ENCODE measurements around the gene SBNO2.

The SBNO2 gene

DNA sequence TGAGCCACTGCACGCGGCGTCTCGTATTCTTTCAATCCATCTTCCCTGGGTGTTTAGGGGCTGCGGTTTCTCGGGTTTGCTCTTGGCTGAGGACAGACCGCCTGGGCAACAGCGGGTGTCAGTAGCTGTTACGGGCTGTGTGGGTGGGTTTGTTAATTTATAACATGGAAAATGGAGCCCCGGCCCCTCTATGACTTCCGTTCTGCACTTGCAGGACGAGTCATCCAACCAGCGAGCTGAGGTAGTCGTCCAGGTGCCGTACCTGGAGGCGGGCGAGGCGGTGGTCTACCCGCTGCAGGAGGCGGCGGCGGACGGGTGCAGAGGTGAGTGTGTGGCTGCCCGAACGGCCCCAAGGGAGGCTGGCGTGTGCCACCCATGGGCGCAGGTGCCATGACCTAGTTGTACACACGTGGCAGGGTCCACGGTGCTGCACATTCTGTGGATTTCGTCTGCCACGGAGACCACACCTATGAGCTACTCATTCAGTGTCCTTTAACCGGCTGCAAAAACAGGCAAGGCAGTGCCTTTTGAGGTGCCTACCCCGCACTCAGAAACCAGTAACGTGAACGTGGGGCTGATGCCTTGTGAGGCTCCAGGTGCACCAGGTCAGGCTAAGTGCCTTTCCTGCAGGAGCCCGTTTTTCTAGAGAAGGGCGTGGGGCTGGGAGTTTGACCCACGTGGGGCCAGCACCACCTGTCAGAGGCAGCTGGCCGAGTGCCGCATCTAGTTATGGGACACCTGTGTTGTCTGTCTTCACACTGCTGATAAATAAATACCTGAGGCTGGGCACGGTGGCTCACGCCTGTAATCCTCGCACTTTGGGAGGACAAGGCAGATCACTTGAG lies 89.8 kb downstream of the SBNO2 start:
- DNase-seq (ENCODE audit: low read depth), result no peak
- no peak overlapping the region for H3K4me3 ChIP-seq (ENCODE audit: control insufficient read depth, low read depth, low read length)
- TF ChIP-seq, protein P1, sequence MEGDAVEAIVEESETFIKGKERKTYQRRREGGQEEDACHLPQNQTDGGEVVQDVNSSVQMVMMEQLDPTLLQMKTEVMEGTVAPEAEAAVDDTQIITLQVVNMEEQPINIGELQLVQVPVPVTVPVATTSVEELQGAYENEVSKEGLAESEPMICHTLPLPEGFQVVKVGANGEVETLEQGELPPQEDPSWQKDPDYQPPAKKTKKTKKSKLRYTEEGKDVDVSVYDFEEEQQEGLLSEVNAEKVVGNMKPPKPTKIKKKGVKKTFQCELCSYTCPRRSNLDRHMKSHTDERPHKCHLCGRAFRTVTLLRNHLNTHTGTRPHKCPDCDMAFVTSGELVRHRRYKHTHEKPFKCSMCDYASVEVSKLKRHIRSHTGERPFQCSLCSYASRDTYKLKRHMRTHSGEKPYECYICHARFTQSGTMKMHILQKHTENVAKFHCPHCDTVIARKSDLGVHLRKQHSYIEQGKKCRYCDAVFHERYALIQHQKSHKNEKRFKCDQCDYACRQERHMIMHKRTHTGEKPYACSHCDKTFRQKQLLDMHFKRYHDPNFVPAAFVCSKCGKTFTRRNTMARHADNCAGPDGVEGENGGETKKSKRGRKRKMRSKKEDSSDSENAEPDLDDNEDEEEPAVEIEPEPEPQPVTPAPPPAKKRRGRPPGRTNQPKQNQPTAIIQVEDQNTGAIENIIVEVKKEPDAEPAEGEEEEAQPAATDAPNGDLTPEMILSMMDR (conservative IDR thresholded peaks at IDR 0.05; ENCODE audit: control insufficient read depth, insufficient read depth, low read depth, low read length), result no peak

- no peak overlapping the region for H3K4me3 ChIP-seq (ENCODE audit: control insufficient read depth, low read depth, low read length)
- TF ChIP-seq, protein P1 (conservative IDR thresholded peaks at IDR 0.05; ENCODE audit: control insufficient read depth, insufficient read depth, low read depth, low read length), result no peak
- DNase-seq (ENCODE audit: low read depth), result no peak
Measured at GRCh38 chr19:1082928-1083816, 90.9 kb downstream of the SBNO2 start.

DNA sequence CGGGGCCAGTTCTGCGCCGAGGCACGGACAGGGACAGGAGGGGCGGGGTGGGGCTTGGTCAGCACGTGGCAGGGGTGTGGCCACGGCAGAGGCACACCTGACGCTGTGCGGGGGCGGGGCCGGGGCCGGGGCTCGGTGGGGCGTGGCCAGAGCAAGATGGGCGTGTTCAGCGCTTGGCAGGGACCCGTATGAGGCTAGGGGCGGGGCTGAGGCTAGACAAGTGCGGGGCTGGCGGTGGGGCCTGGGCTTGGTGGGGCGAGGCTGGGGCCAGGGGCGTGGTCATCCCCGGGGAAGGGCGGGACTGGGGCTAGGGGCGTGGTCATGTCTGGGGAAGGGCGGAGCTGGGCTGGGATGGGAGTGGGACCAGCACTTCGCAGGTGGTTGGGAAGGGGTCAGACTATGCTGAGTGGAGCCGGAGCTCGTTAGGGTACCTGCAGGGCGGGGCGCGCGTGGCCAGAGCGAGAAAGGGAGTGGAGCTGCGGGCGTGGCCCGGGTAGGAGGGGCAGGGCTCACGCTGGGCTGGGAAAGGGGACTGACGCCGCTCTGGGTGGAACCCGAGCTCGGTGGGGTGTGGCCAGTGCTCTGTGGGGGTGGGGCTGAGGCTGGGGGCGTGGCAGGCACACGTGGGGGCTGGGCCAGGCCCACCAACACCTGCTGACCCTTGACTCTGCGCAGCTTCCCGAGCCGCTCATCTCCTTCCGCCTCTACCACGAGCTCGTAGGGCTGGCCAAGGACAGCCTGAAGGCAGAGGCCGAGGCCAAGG lies 91.7 kb downstream of the SBNO2 start:
- no peak for DNase-seq (ENCODE audit: low read depth)
- TF ChIP-seq, protein P1 (conservative IDR thresholded peaks at IDR 0.05; ENCODE audit: control insufficient read depth, insufficient read depth, low read depth, low read length), result no peak
- H3K4me3 ChIP-seq (ENCODE audit: control insufficient read depth, low read depth, low read length), result no peak overlapping the region

GRCh38 chr19:1081301-1082164 lies 92.5 kb downstream of the SBNO2 start:
- DNase-seq (ENCODE audit: low read depth), result no peak
- no peak overlapping the region for H3K4me3 ChIP-seq (ENCODE audit: control insufficient read depth, low read depth, low read length)
- TF ChIP-seq, protein P1 (conservative IDR thresholded peaks at IDR 0.05; ENCODE audit: control insufficient read depth, insufficient read depth, low read depth, low read length), result no peak

- H3K4me3 ChIP-seq (ENCODE audit: control insufficient read depth, low read depth, low read length), result no peak overlapping the region
- no peak for DNase-seq (ENCODE audit: low read depth)
- TF ChIP-seq, protein P1 (conservative IDR thresholded peaks at IDR 0.05; ENCODE audit: control insufficient read depth, insufficient read depth, low read depth, low read length), result no peak
Measured at GRCh38 chr19:1080360-1081161, 93.5 kb downstream of the SBNO2 start.

Data from fibroblast of mammary gland (primary cell).